Activated T-helper 1 cell treated with anti-CD3 and anti-CD28 coated beads, Interleukin-12 subunit alpha, Interleukin-12 subunit beta, Interleukin-2, Interleukin-4 antibody, amounts not matched to agents 30 ng/mL and 10 ng/mL and 1 ng/mL, durations not matched to agents 14 hours and 24 hours and 36 hours (primary cell): ENCODE measurements around the gene HOXB4. TPM values are rescaled to one million over a fixed set of nuclear protein-coding genes. Genes with fewer than 3 reads are reported as not detected.

Source experiments
- DNase-seq: peaks from one replicate; pipeline ENCODE4 v3.0.0; 2021; ENCODE audit warnings: low spot score
- H3K27ac Mint-ChIP-seq: one replicate; pipeline ENCODE4 v1.8.0; 2021; ENCODE audit warnings: mild to moderate bottlenecking, mixed read lengths
- H3K27me3 Mint-ChIP-seq: one replicate; pipeline ENCODE4 v1.8.0; 2022; ENCODE audit warnings: mild to moderate bottlenecking, moderate library complexity, mixed read lengths; ENCODE audit not compliant: insufficient read depth
- H3K36me3 Mint-ChIP-seq: one replicate; pipeline ENCODE4 v1.8.0; 2021; ENCODE audit warnings: low read depth, mixed read lengths
- H3K4me1 Mint-ChIP-seq: one replicate; pipeline ENCODE4 v1.8.0; 2021; ENCODE audit warnings: low read depth, mixed read lengths
- H3K4me3 Mint-ChIP-seq: one replicate; pipeline ENCODE4 v1.8.0; 2021; ENCODE audit warnings: mild to moderate bottlenecking, moderate library complexity, mixed read lengths
- H3K9me3 Mint-ChIP-seq: one replicate; pipeline ENCODE4 v1.8.0; 2021; ENCODE audit warnings: mixed read lengths
- intact Hi-C: fragments of 100-400 bp; cut with micrococcal nuclease; formaldehyde crosslinking; loops from one replicate; pipeline ENCODE4 v1.15.1; 2024
- total RNA-seq: library from RNA; stranded (reverse); gene quantifications from 2 replicates; pipeline ENCODE4 v1.2.3, GENCODE V29; 2022

Gene HOXB4
- total RNA-seq, 1 donor from 2014 or later, result 3.8 TPM

DNA sequence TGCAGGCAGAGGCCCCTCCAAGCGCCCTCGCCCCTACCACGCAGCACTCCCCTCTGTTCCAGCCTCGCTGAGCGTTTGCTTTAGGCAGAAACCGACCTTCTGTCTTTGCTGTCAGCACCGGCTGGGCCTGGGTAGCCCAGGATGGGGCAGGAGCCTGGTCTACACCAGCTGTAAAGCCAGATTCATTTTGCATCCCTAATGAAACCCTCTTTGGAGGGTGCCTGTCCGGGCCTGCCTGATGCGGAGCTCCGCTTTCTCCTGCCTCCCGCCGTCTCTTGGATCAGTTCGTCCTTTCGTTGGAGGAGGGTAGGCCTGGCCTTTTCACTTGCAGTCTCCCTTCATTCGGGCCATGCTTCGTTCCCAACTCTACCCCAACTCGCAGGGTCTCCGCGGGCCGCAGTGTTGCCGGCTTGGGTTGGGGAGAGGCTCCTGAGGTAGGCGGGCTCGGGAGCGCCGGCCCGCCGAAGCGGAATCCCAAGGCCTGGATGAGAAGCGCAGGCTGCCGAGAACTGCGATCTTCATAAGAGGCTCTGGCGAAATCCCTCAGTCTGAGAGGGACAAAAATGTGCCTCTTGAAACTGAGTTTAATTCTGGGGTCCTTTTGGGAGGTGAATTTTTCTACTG lies 41.8 kb upstream of the HOXB4 start:
- Mint-ChIP-seq H3K4me3 (no peak overlapping the region), H3K36me3 (no peaks in the 10 kb centered on the region), H3K4me1 (peaks cover 25% of the 10 kb centered on the region), H3K9me3 (no peaks in the 10 kb centered on the region), H3K27ac (no peak overlapping the region), H3K27me3 (peaks cover 93% of the 10 kb centered on the region)
- no peak for DNase-seq
- intact Hi-C loops, result loop anchor here (2.0 to 10.0 kb wide), 3 partner anchors 358 to 775 kb away; partner anchors contain the start of gene SCRN2

DNA sequence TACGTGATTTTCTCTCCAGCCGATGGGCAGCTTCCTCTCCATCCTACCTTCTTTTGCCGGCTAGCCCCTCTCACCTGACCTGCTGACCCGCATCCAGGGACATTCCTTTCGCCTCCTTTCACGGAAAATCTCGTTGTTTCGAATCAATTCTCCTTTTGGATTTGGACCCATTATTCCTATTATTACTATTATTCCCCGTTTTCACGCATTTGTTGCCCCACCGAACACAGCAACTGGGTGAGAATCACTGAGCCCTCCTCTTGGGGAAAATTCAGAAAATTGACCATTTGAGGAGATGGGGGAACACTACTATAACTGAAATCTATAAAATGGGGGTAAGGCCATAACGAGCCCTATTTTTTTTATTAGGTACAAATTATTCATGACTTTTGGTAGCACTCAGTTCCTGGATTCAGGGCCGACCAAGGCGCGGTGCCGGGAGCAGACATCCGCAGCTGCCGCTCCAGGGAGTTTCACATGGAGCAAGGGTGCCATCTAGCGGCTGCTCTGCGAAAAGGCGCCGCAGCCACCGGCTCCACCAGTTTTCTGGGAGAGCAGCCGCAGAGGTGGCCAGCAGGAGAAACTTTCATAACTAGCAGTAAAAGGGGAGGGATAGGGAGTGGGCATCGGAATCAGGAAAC lies 40.2 kb upstream of the HOXB4 start:
- DNase-seq, result peak; percentile 75
- H3K9me3 Mint-ChIP-seq, result no peaks in the 10 kb centered on the region
- no peak overlapping the region for H3K4me3 Mint-ChIP-seq
- H3K36me3 Mint-ChIP-seq, result no peaks in the 10 kb centered on the region
- H3K4me1 Mint-ChIP-seq, result peaks cover 28% of the 10 kb centered on the region
- peak overlapping the region; percentile 62 for H3K27ac Mint-ChIP-seq
- H3K27me3 Mint-ChIP-seq, result peaks cover 93% of the 10 kb centered on the region
- intact Hi-C loops, result loop anchor here (1.0 to 10.0 kb wide), 5 partner anchors 356 to 774 kb away; partner anchors contain the start of gene SCRN2

DNA sequence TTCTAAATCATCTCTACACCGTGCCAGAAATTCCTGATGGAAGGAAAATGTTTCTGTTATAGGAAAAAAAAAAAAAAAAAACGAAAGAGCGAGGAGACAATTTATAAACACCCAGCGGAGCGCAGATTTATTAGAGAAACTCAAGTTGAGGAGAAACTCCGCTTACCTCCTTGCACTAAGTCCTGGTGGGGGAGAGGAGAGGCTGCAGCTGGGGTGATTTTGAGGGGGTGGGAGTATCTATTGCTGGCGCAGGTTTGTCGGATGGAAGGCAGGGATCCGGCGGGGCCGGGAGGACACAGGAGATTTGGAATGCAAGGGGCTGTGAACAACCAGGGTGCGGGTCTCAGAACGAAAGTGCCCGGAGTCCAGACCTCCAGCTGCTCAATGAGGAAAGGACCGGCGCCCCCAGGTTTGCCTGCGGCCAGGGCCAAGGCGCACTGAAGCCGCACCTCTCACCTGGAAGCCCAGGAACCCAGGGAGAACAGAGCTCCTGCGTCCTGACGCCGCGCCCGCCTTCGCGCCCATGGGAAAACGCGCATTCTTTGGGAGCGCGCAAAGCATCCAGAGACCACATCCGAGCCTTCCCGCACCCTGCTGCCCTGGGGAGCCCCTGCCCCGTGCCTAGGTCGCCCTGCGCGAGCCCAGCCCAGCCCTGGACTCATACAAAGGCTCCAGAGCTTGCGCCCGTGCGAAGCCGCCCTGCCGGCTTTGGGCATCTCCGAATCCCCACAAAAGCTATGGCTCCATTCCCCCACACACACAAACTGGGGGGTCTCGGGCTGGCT lies 39.5 kb upstream of the HOXB4 start:
- peaks cover 91% of the 10 kb centered on the region for H3K27me3 Mint-ChIP-seq
- DNase-seq, result no peak
- no peaks in the 10 kb centered on the region for H3K36me3 Mint-ChIP-seq
- no peaks in the 10 kb centered on the region for H3K9me3 Mint-ChIP-seq
- H3K4me3 Mint-ChIP-seq, result no peak overlapping the region
- intact Hi-C loops, result loop anchor here (1.0 to 10.0 kb wide), 5 partner anchors 355 to 773 kb away; partner anchors contain the start of gene SCRN2
- peaks cover 35% of the 10 kb centered on the region for H3K4me1 Mint-ChIP-seq
- H3K27ac Mint-ChIP-seq, result peak overlapping the region; percentile 41

DNA sequence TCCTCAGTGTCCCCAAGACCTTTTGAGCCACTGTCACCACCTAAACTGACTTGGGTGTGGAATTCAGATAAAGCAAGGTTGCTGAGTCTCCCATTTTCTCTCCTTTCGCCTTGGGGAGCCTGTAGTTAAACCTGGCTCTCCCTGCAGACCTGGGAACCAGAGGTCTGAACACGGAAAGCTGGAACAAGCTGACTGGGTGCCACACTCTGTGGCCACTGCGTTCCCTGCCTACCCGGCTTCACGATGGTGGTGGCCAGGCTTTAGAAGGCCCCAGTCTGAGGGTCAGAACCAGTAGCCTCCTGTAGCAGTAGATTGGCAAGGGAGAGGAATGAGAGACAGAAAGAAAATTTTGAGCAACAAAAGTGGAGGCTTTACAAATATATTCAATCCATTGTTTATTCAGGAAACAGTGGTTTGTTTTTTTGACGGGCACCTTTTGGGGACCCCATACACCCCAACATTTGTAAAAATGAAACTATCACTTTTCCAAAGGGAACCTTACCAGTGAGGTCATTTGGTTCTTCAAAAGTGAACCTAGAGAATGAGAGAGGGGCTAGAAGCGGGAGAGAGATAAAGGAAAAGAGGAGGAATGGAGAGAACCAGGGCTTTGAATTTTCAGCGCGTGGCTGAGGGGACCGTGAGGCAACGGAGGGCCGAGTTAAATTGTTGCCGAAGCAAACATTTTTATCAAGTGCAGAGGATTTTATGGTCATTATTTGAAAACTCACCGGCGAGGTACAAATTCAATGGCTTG lies 38.7 kb upstream of the HOXB4 start:
- peaks cover 89% of the 10 kb centered on the region for H3K27me3 Mint-ChIP-seq
- no peak overlapping the region for H3K4me3 Mint-ChIP-seq
- no peaks in the 10 kb centered on the region for H3K9me3 Mint-ChIP-seq
- H3K27ac Mint-ChIP-seq, result peak overlapping the region; percentile 66
- H3K36me3 Mint-ChIP-seq, result no peaks in the 10 kb centered on the region
- DNase-seq, result no peak
- intact Hi-C loops, result loop anchor here (5.0 to 10.0 kb wide), 2 partner anchors 355 to 772 kb away; partner anchors contain the start of gene SCRN2
- peaks cover 40% of the 10 kb centered on the region for H3K4me1 Mint-ChIP-seq

DNA sequence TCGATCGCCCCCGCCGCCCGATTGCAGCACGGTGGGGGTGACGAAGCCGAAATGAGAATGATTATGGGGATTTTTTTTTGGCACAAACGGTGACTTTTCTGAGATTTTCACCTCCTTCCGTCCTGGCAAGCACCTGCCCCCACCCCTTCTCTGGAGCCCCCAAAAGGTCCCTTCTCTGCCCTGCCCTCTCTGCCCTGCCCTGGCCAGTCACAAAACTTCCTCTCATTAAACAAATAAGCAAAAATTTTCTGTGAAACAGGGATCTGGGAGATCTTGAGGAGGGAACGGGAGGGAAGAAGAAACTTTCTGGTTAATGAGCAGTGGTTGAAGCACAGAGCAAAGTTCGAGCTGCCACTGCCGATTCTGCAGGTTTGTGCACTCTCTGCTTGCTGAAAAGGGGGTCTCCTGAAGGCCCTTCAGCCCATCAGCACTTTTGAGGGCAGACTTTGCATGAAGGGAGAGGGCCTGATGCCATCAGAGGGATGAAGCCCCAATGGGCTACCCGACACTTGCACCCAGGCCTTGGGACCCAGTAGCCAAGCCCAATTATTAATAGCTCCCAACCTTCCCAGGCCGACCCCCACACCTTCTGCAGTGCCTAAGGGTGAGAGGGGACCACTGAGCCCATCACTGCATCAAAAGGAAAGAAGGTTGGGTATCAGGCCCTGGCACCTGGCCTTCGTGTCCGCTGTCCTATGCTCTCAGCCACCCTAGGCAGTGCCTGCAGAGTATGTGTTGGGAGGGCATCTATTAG lies 38.0 kb upstream of the HOXB4 start:
- no peaks in the 10 kb centered on the region for H3K36me3 Mint-ChIP-seq
- peaks cover 48% of the 10 kb centered on the region for H3K4me1 Mint-ChIP-seq
- DNase-seq, result no peak
- intact Hi-C loops, result loop anchor here (2.0 to 10.0 kb wide), 3 partner anchors 131 to 771 kb away; partner anchors contain the start of gene SCRN2
- no peaks in the 10 kb centered on the region for H3K9me3 Mint-ChIP-seq
- peak overlapping the region; percentile 66 for H3K27ac Mint-ChIP-seq
- peaks cover 91% of the 10 kb centered on the region for H3K27me3 Mint-ChIP-seq
- no peak overlapping the region for H3K4me3 Mint-ChIP-seq

DNA sequence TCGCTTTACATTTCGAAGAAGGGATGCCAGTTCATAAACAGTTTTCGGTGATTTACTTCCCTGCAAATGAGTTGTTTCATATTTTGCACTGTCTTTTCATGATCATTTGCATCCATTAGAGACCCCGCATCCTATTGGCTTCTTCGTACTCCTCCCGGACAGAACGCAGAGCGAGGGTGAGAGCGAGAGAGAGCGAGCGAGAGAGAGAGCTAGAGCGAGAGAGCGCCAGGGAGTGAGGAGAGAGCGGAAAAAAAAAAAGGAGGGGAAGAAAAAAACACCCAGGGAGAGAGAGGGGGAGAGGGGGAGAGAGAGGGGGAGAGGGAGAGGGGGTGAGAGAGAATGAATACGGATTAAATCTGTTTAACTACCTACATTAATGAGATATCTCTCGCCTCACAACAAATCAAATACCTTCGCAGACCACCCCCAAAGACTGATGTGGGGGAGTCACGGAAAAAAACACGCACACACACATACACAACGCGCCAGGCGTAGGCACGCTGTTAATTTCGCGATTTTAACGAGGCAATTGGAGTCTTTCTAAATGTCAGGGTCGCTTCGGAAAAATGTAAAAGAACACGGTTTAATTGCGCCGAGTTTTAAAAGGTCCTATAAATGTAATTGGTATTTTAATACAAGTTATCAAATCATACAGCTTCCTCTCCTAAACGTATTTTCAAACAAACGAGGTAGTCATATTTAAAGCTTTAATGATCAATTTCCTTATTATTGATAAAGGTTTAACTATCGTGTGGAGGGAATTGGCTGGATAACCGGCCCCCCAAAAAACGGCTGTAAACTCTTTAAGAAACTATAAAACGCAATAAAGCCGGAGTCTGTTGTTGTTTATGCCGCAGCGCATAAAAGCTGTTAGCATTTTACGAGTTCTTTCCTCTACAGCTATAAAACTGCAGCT lies 37.2 kb upstream of the HOXB4 start, which contains the start of gene HOXB8:
Gene HOXB8 (minus strand): TSS at position 246 of the 916 bp plus-strand sequence. CDS start 588 bp downstream, outside the sequence.
- intact Hi-C loops, result loop anchor here (2.0 to 10.0 kb wide), 3 partner anchors 131 to 771 kb away; partner anchors contain the start of gene SCRN2
- Mint-ChIP-seq H3K4me1 (peaks cover 53% of the 10 kb centered on the region), H3K36me3 (no peaks in the 10 kb centered on the region), H3K27ac (peak within 1 kb of the TSS; percentile 87), H3K9me3 (no peaks in the 10 kb centered on the region), H3K4me3 (peak within 1 kb of the TSS; percentile 40), H3K27me3 (peaks cover 89% of the 10 kb centered on the region)
- DNase-seq, result no peak

DNA sequence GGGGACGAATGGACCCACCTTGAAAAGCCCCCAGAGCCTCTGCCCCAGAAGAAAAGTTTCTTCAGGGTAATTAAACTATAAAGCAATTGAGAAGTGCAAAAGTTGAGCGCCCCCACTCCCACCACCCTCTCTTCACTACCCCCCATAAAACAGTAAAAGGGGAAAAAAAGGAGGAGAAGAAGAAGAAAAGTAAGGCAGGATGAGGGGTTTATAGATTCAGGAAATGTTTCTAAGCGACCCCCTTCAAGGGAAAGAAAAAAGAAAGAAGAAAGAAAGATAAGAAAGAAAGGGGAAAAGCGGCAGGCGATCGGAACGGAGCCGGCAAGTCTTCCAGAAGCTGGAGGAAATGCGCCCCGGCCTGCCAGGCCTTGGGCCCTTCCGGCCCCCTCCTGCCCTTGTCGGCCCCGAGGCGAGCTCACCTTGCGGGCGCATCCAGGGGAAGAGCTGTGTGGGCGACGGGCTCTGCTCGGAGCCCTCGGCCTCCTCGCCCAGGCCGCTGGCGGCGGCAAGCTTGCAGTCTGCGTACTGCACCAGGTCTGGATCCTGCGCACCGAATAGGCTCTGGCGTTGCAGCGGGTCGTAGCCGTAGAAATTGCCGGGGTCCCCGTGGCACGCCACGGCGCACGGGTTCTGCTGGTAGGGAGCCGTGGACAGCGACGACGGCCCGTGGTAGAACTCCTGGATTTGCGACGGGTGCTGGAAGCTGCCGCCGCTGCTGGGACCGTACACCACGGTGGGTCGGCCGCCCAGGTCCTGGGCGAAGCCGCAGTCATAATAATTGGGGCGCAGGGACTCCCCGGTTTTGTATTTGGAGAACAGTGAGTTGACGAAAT lies 35.9 kb upstream of the HOXB4 start:
- no peaks in the 10 kb centered on the region for H3K36me3 Mint-ChIP-seq
- peak overlapping the region; percentile 19 for H3K4me3 Mint-ChIP-seq
- no peak for DNase-seq
- peak overlapping the region; percentile 71 for H3K27ac Mint-ChIP-seq
- peaks cover 86% of the 10 kb centered on the region for H3K27me3 Mint-ChIP-seq
- intact Hi-C loops, result loop anchor here (1.0 to 10.0 kb wide), 5 partner anchors 10 to 769 kb away; partner anchors contain the start of genes IGF2BP1, PRAC1, PRAC2 and SCRN2
- peaks cover 49% of the 10 kb centered on the region for H3K4me1 Mint-ChIP-seq
- no peaks in the 10 kb centered on the region for H3K9me3 Mint-ChIP-seq

DNA sequence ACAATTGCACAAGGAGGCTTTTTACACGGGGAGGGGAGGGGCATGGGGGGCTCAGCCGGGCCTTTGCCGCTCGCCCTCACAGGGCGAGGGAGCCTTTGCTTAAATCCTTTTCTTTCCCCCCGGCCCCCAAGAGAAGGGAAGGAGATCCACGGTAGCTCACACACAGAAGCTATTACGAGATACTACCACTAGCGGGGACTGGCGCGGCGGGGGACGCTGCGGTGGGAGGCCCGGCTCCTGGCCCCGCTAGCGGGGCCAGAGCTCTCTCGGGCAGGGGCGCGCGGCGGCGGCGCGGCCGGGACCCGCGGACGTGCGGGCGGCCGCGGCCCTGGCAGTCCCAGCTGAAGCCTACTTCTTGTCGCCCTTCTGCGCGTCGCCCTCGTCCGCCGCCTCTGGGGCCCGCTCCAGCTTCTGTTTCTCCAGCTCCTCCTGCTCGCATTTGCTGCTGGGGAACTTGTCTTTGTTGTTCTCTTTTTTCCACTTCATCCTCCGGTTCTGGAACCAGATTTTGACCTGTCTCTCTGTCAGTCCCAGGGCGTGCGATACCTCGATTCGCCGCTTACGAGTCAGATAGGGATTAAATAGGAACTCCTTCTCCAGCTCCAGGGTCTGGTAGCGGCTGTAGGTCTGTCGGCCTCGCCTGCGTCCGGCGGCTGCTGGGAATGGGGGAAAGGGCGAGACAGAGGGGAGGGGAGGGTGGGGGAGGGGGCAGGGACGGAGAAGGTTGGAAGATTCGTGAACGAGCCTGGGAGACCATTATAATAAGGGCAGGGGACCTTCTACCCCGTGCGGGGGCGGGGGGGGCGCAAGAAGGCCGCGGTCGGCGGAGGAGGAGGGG lies 34.9 kb upstream of the HOXB4 start:
- Mint-ChIP-seq H3K4me3 (peak overlapping the region; percentile 81), H3K27me3 (peaks cover 85% of the 10 kb centered on the region), H3K4me1 (peaks cover 40% of the 10 kb centered on the region), H3K36me3 (no peaks in the 10 kb centered on the region), H3K9me3 (no peaks in the 10 kb centered on the region), H3K27ac (peak overlapping the region; percentile 71)
- no peak for DNase-seq
- intact Hi-C loops, result loop anchor here (1.0 to 10.0 kb wide), 4 partner anchors 11 to 768 kb away; partner anchors contain the start of genes IGF2BP1, PRAC1, PRAC2 and SCRN2

DNA sequence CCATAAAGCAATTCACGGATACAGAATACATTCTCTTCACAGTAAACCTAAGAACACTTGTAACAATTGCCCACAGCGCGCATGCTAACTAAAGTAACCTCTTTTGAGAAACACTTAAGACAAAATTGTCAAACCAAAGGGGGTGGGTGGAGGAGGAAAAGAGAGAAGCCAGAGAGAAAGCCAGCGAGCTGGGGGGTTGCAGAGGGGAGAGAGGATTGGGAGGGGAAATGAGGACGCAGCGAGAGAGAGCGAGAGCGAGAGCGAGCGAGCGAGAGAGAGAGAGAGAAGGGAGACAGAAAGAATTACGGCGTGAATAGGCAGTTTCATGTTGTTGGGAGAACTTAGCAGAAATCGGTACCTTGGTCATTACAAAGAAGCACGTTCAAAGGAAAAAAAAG lies 34.3 kb upstream of the HOXB4 start:
- intact Hi-C loops, result loop anchor here (2.0 to 10.0 kb wide), 3 partner anchors 110 to 768 kb away; partner anchors contain the start of genes IGF2BP1, PRAC1, PRAC2 and SCRN2
- Mint-ChIP-seq H3K4me1 (peaks cover 39% of the 10 kb centered on the region), H3K27ac (peak overlapping the region; percentile 37)

More for the DNA sequence above, 34.3 kb upstream of the HOXB4 start:
- Mint-ChIP-seq H3K9me3 (no peaks in the 10 kb centered on the region), H3K36me3 (no peaks in the 10 kb centered on the region), H3K4me3 (peak overlapping the region; percentile 76), H3K27me3 (peaks cover 84% of the 10 kb centered on the region)
- no peak for DNase-seq
